Measurements from ENCODE around the gene CAMK4.

- TF ChIP-seq CTCF (IDR thresholded peaks at IDR 0.05; ENCODE audit: low read depth, low read length, poor library complexity, severe bottlenecking) (no peak), EZH2phosphoT487 (IDR thresholded peaks at IDR 0.05; ENCODE audit: borderline replicate concordance, low read length) (no peak)
Measured at GRCh38 chr5:111461934-111462333, 237.8 kb downstream of the CAMK4 start.
